ENCODE measurements around the gene IGFBP6. TPM values are rescaled to one million over a fixed set of nuclear protein-coding genes. Genes with fewer than 3 reads are reported as not detected.
"Not testable (repeated sequence)": the region's sequence is repeated elsewhere in the genome, so short reads cannot be mapped to it uniquely, and the experiment has no call there.

IGFBP6 gene
- total RNA-seq, 1 experiment from 2014 or later, result 318 TPM

DNA sequence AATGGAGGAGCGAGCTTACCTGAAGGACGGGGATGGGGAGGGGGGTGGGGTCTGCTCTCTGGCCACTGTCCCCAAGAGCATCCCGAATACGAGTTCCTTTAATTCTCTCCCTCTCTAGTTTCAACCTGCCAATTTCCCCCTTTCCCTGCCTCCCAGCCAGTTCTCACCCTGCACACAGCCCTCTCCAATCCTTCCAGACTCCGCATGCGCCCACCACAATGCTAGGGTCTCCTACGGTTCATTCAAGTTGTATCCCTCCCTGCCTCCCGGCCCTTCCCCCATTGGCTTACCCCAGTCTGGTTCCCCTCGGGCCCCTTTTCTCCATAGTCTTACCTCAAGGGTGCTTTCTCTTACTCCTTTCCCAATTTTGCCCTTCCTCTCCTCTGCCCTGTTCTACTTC lies 708 bp upstream of the IGFBP6 start:
- no peak for DNase-seq (ENCODE audit: low read depth)

DNA sequence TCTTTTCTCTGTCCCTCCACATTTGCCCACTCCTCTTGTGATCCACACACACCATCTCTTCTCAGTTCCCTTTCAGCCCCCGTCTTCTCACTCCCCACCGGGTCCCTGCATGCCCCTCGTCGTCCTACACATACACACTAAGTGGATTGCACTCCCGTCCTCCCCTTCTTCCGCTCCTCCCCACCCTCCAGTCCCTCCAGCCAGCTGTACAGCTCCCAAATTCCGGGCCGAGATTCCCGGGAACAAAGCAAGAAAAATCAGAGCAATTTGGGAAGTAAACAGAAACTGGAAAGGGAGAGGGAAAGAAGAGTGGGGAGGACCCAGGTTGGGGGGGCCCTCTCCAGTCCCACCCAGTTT lies 282 bp upstream of the IGFBP6 start:
- peak; percentile 26 for DNase-seq (ENCODE audit: low read depth)

DNA sequence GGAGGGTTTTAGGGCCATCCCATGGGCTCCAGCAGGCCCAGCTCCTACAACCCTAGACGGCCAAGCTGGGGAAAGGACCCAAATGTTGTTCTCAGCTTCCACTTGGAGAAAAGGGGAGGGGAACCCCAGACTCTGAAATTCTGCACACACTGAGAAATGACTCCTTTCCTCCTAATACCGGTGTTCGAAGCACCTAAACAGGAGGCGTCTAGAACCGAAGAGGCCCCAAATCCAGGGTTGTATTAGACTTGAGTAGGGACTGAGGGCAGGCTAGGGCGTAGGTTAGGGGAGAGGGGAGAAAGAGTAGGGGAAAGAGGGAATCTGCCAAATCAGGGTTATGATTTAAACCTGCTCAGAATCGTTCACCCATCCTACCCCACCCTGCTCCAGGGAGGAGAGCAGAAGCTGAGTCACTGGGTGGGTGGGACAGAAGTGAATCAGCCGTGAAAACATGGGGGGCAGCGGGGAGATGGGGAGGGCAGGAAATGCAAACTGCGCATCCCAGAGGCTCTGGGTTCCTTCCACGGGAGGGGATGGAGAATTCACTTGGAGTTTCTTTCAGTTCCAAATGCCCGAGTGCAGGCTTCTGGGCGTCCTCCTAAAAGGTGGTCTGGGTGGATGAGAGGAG lies 1.0 kb downstream of the IGFBP6 start:
- DNase-seq (ENCODE audit: low read depth), result peak; percentile 82

DNA sequence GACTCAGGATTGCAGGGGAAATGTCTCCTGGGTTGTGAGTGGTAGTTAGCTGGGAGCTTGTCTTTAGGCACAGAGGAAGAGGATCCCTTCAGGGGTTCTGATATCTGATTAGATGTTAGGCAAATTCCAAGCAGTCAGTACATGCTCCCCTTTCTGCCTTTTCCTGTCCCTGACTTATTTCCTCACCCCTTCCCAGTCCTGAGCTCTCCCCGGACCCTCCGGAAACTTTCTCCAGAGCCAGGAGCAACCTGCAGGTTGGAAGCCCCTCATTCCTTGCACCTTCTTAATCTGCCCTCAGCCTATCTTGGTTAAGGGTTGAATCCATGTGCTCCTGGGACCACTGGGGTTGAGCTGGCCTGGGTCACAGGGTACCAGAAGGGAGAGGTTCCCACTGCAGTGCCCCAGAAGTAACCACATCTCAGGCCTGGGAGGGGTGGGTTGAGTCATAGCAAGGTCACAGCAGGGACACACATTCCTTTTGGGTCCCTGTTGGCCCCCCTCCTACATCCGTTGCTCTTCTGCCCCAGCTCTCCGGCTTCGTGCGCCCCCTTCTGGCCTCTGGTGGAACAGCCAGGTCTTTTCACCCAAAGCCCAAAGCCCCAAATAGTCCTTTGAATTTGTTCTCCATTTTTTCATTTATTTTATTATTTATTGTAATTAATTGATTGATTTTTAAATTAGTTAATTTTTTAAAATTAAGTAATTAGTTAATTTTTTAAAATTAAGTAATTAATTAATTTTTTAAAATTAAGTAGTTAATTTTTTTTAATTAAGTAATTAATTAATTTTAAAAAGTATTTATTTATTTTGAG lies 1.8 kb downstream of the IGFBP6 start:
- DNase-seq (ENCODE audit: low read depth), result peak; percentile 98

DNA sequence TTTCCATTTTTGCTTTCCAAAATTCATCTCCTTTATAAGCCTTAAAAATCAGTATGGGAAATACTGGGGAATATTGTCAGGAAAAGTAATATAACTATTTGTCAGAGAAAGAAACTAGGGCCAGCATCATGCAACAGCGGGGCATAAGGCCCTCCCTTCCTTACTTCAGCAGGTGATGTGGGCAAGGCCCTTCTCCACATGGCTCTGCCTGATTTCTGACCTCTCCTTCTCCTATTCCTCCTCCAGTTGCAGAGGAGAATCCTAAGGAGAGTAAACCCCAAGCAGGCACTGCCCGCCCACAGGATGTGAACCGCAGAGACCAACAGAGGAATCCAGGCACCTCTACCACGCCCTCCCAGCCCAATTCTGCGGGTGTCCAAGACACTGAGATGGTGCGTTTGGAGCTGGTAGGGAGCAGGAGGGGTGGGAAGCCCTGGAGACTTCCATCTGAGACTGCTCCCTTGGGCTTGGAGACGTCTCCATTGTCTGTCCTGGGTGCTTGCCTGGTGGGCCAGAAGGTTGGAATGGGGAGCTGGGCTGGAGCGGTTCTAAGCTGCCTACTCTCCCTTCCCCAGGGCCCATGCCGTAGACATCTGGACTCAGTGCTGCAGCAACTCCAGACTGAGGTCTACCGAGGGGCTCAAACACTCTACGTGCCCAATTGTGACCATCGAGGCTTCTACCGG lies 3.1 kb downstream of the IGFBP6 start:
- DNase-seq (ENCODE audit: low read depth), result no peak

DNA sequence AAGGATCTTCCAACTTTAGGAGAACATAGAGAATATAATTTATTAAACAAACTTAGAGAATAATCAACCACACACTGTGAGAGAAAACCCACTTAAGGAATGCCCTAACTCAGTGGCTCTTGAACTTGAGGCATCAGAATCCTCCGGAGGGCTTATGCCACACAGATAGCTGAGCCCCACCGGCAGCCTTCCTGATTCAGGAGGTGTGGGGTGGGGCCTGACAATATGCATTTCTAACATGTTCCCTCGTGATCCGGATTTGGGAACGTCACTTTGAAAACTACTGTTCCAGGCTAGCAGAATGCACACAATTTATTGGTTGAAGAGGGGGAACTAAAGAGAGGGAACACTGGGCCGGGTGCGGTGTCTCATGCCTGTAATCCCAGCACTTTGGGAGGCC lies 3.8 kb downstream of the IGFBP6 start:
- DNase-seq (ENCODE audit: low read depth), result no peak

DNA sequence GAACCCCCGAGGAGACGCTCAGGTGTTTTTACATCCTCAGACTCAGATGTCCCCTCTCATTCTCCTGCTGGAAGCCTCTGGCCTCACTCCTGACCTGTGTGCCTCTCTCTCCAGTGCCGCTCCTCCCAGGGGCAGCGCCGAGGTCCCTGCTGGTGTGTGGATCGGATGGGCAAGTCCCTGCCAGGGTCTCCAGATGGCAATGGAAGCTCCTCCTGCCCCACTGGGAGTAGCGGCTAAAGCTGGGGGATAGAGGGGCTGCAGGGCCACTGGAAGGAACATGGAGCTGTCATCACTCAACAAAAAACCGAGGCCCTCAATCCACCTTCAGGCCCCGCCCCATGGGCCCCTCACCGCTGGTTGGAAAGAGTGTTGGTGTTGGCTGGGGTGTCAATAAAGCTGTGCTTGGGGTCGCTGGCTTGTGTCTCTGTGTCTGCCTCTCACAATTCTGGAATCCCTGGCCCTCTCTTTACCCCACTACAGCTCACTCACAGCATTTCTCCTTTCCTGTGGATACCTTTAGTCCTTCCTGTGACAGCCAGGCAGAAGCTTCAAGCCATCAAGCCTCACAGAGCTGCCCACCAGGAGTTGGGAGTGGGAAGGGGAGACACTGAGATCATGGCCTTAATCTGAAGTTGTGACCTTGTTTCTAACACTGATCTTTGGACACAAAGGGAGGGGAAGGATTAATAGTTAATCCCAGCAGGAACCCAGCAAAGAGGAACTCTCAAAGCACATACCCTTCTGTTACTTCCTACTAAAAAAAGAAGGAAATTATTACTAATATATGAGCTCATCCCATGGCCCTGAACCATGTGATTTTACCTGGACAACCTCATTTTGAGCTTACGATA lies 4.7 kb downstream of the IGFBP6 start:
- no peak for DNase-seq (ENCODE audit: low read depth)

DNA sequence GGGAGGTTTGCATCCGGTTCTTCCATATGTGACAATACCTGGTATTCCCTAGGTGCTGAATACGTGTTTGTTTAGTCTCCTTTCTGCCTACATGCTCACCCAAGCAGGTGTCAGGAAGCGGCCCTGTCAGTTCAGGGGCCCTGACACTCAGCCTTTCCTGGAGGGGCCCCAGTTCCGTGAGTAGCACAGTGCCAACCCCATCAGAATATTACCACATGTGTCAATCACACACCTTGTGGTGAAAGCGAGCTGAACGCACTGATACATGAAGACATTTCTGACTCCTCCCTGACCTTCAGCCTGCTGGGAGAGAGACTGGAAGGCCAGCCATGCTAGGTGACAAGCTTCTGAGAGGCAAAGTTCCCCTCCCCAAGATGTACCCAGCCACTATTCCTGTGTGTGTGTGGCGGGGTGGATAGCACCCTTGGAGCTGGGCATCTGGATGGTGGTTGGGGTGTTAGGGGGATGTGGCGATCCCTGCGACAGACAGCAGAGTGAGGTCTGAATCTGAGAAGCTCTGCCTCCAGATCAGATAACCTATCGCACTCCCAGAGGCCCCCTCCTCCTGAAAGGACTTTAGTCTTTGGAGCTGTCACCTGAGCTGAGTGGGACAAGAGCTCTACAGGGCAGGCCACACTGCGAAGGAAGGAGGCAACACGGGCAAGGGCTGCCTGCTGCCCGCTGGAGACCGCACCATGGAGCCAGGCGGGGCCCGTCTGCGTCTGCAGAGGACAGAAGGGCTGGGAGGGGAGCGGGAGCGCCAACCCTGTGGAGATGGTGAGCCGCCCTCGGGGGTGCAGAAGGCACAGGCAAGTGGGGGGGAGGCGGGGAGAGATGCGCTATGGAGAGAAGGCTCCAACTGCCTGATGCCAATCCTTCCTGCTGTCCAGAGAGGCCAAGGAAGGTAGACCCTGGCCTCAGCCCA lies 5.7 kb downstream of the IGFBP6 start, which contains the start of gene SOAT2:
TSS of gene SOAT2 (plus strand) at position 604 of the 925 bp plus-strand sequence. CDS start at position 696, 92 bp downstream.
- DNase-seq (ENCODE audit: low read depth), result no peak

DNA sequence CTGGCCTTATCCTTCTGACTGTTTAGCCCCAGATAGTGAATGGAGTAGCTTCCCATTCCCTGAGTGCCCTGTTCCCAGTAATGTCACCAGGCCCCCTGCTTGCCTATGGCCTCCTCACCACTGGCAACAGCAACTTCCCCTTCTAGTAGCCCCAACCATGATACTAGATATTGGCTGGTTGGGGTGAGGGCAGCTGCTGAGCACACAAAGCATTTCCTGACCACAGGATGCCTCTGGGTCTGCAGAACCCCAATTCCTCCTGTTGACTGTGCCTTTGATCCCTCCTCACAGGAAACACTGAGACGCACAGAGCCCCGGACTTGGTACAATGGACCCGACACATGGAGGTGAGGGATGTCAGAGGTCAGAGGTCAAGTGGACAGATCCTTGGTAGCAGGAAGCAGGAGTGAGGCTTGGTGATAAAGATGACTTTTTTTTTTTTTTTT lies 6.4 kb downstream of the IGFBP6 start:
- DNase-seq (ENCODE audit: low read depth), result no peak

DNA sequence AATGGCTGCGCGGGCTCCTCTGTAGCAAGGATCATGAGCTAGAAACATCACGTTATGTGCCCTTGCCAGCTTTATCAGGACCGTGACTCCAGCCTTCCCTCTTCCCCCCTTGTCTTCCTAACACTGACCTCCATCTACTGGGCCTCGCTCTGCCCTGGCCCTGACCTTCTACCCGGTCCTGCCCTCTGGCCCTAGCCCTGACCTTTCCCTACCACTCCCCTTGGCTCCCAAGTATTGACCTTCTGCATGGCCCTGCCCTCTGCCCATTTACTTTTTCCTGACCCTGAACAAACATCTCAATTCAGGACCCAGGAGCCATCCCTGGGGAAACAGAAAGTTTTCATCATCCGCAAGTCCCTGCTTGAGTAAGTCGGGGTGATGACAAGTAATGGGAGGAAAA lies 7.8 kb downstream of the IGFBP6 start:
- DNase-seq (ENCODE audit: low read depth), result no peak

DNA sequence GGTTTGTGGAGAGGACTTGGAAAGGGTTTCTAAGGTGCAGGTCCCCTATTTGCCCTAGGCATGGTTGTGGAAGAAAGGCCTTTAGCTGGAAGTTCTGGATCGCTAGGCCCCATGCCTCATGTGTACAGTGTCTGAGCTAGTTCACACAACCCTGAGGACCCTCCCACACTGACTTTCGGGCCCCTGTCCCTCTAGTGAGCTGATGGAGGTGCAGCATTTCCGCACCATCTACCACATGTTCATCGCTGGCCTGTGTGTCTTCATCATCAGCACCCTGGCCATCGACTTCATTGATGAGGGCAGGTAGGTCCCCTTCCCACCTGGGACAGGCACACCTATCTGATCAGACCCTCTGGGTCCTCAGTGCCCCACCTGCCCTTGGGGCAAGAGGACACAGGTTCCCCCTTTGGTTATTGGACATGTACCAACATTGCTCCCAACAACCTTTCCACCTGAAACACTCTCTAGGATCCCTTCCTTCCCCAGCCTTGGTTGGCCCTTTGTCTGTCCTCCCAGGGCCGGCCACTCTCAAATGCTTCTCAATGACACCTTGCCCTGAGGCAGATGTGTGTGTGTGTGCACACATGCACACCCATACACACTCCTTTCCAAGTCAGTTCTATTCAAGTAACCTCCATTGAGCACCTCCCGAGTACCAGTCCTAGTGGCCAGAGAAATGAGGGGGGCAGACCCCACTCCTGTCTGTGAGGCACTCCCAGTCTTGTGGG lies 8.4 kb downstream of the IGFBP6 start:
- no peak for DNase-seq (ENCODE audit: low read depth)

DNA sequence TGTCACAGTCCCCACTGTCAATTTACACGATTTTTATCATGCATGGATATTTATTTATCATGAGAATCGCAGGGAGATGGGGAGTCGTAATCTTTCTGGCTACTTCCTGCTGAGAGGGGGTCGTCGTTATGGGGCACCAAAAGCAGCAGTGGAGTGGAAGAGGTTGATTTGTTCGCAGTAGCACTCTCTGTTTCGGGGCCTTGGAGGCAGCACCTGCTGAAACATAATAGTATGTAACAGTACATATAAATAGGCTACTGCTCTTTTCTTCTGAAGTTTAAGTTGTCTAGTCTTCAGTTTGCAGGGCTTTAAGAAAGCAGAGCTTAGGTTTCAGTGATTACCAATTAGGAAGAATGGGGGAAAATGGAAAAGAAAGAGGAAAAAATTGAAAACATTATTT lies 9.7 kb downstream of the IGFBP6 start:
- no peak for DNase-seq (ENCODE audit: low read depth)

DNA sequence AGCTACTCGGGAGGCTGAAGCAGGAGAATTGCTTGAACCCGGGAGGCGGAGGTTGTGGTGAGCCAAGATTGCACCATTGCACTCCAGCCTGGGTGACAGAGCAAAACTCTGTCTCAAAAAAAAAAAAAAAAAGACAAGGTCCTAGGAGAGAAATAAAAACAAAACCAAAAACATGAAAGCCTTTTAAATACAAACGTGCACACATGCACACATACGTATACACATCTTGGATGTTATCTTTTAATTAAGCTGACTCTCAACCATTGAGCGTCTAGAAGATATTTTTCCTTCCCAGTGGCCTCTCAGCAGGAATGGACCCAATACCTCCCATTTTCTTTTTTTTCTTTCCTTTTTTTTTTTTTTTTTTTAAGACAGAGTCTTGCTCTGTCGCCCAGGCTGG lies 15.0 kb downstream of the IGFBP6 start:
- DNase-seq (ENCODE audit: low read depth), result not testable (repeated sequence)

DNA sequence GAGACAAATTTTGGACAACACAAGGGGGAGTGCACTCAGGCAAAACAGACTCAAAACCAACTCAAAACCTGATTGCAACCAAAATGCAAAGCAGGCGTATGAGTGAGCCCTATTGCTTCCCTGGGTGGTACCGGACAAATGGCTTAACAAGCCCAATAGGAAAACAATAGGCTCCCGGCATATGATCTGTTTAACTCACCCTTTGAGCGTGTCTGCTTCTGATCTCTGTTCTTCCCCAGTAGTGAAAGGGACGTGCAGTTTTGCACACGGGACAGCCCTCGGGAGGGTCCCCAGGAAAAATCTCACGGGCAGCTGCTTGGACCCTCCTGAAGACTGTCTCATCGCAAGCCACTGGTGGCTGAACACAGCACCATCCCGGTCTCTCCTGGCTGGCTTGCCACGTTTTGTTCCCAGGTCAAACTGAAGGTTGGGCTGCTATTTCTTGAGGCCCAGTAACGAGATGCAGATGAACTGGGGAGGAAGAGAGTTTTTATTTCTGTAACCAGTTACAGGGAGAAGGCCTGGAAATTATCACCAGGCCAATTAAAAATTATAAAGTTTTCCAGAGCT lies 15.8 kb downstream of the IGFBP6 start:
- DNase-seq (ENCODE audit: low read depth), result no peak

DNA sequence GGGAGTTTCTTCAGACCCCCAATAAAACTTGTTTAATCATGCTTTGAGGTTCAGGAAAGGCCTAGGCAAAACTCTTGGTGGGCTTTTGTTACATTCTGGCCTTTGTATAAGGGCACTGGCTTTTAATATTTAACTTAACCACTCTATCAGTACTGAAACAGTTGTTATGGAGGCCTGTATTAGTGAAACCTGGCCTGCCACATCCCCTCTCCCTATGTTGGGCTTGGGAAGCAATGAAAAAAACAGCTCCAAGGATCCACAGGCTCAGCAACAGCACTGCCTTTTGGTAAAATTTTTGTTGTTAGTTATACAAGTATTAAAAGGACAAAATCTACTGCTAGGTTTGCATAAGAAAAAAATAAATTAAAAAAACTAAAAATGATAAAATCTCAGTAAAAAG lies 16.5 kb downstream of the IGFBP6 start:
- DNase-seq (ENCODE audit: low read depth), result no peak

DNA sequence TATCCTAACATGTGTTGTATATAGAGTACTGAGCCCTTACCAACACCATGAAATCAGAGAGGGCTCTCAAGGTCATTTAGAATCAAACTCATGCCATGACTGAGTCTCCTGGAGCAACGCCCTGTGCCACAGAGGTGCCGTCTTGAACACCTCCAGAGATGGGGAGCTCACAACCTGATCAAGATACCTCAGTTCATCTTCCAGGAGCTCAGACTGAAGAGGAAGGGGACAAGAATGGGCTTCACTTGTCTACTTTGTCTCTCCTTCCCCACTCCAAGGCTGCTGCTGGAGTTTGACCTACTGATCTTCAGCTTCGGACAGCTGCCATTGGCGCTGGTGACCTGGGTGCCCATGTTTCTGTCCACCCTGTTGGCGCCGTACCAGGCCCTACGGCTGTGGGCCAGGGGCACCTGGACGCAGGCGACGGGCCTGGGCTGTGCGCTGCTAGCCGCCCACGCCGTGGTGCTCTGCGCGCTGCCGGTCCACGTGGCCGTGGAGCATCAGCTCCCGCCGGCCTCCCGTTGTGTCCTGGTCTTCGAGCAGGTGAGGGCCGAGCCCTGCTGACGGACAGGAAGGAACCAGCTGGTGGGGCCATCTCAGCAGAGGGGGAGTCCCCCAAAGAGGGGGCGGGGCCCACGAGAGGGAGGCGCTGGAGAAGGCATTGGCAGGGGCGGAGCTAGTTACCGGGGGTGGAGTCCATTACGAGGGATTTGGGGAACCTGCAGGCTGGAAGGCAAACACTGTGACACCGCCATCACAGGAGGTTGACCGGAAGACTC lies 17.8 kb downstream of the IGFBP6 start:
- DNase-seq (ENCODE audit: low read depth), result no peak

DNA sequence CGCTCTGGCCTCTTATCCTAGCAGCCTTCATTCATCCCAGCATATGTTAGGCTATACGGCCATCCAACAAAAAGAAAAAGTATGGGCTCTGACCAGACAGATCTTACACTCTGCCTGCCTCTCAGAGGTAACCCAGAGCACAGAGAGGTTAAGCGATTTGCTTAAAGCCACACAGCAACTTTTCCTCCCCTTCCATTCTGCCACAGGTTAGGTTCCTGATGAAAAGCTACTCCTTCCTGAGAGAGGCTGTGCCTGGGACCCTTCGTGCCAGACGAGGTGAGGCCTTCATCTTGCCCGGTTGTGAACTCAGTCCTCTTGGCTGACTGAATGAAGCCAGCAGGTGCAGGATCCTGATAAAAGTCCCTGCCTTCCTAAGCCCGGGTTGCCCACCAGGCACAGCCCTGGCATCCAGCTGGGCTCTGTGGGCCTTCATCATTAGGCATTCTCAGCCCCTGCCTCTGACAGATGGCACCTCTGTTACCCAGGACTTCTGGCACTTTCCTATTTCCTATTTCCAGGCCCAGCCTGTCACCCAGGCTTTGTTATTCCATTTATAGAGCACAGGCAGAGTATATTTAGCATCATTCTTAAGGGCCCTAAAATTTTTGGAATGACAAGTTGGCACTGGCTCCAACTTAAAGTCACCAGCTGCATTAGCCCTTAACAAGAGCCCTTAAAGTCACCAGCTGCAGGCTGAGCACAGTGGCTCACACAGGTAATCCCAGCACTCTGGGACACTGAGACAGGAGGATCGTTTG lies 18.6 kb downstream of the IGFBP6 start:
- no peak for DNase-seq (ENCODE audit: low read depth)

DNA sequence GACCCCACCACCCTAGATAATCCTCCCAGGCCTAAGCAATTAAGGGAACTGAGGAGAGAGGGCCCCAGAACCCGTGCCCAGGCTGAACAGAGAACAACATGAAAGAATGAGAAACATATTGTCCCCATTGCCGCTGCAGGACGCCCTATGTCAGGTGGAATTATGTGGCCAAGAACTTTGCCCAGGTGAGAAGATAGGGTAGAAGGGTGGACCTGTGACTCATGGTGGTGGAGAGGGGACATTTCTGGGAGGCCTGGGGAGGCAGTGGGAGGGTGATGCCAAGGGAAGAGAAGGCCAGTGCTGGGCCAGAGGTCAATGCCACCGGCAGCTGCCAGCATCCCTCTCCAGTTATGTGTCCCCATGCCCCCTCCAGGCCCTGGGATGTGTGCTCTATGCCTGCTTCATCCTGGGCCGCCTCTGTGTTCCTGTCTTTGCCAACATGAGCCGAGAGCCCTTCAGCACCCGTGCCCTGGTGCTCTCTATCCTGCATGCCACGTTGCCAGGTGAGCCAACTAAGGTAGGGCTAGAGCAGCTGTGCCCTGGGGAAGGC lies 21.4 kb downstream of the IGFBP6 start:
- no peak for DNase-seq (ENCODE audit: low read depth)

Data from M059J (cell line).